M059J (cell line): ENCODE measurements around the gene SMARCC2. TPM values are rescaled to one million over a fixed set of nuclear protein-coding genes. Genes with fewer than 3 reads are reported as not detected.
A peak's percentile ranks its signal among the peaks of the same experiment; 100 is the strongest.

Source experiments
- DNase-seq: peaks from one replicate; pipeline ENCODE4 v3.0.0-alpha.2; 2012; ENCODE audit warnings: low read depth
- total RNA-seq: library from RNA; depleted of rRNA; stranded (reverse); fragments of >200 nt; shearing (Covaris generic); gene quantifications from 2 replicates; pipeline ENCODE4 v1.2.3, GENCODE V29; 2014; rRNA removed

The SMARCC2 gene
- total RNA-seq, 1 experiment from 2014 or later = 34.5 TPM

DNA sequence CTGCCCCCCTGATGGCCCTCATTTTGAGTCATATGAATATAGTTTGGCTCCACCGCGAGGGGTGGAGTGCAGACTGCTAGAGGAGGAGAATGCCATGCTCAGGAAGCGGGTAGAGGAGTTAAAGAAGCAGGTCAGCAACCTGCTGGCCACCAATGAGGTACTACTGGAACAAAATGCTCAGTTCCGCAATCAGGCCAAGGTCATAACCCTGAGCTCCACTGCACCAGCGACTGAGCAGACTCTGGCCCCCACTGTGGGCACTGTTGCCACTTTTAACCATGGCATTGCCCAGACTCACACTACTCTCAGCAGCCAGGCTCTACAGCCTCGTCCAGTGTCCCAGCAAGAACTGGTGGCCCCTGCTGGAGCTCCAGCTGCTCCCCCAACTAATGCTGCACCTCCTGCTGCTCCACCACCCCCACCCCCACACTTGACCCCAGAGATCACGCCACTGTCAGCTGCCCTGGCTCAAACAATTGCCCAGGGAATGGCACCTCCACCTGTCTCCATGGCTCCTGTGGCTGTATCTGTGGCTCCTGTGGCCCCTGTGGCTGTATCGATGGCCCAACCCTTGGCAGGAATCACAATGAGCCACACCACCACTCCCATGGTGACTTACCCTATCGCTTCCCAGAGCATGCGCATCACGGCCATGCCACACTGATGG is 67.9 kb downstream of the SMARCC2 start:
- no peak for DNase-seq

DNA sequence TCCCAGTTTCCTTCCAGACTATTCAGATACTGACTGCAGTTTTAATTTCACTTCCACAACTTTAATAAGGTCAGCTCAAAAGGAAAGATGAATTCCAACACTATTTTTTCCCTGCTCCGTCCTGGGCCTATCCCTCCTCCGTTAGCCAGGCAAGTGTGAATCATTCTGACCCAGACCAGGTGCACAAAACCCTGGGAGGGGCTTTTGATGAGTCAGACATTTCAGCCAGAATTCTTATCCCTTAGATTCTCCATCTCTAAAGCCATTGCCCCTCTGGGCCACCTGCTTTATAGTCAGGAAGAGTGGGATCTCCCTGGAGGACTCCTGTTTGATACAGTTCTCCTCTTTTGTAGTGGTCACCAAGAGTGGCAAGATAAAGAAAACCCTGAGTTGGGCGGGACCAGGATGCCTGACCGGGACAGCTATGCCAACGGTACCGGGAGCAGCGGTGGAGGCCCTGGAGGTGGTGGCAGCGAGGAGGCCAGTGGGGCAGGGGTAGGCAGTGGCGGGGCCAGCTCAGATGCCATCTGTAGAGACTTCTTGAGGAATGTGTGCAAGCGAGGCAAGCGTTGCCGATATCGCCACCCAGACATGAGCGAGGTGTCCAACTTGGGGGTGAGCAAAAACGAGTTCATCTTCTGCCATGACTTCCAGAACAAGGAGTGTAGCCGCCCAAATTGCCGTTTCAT is 69.0 kb downstream of the SMARCC2 start:
- peak; percentile 59 for DNase-seq

DNA sequence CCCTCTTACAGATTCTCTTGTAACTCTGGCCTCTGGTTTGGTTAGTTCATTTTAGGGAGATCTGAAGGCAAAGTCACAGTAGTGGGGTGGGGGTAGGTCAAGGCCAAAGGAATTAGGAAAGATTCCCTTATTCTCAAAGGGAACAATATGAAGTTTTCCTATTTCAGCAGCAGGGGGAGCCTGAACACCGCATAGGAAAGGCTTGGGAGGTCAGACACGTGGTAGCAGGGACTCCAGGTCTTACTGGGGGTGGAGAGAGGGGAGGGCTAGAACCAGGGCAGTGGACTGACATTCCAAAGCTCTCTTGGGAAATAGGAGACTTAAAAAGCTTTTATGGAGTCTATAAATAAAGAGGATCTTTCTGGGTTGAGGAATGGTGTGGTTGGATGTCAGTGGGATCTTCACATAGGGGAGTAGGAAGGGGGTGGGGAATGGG is 69.9 kb downstream of the SMARCC2 start:
- DNase-seq = peak; percentile 89

DNA sequence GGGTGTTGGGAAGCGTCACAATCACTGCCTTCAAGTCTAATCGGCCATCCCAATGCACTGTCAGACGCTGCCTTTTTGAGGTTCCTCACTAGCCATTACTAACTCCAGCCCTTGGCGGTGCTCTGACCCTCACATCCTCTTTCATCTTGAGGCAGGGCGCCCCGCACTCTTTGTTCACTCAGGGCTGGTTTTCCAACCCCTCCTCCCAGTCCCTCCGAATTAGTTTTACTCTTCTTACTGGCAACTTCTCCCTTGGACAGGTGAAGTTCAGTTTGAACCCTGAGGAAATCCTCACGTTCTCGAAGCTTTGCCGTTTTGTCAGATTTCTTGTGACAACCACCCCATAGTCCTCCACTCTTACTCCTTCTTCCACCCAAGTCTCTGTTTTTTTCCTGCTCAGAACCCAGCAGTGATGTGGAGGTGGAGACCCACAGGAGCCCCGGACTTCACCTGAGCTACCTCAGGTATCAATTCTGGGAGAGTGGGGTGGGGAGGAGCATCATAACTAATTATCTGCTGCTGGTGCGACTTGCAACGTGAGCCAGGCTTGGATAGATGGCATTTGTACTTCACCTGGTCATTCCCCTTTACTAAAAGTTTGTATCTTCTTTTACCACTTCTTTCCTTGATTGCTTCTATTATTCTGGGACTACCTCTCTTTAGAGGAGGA is 70.5 kb downstream of the SMARCC2 start:
- no peak for DNase-seq

DNA sequence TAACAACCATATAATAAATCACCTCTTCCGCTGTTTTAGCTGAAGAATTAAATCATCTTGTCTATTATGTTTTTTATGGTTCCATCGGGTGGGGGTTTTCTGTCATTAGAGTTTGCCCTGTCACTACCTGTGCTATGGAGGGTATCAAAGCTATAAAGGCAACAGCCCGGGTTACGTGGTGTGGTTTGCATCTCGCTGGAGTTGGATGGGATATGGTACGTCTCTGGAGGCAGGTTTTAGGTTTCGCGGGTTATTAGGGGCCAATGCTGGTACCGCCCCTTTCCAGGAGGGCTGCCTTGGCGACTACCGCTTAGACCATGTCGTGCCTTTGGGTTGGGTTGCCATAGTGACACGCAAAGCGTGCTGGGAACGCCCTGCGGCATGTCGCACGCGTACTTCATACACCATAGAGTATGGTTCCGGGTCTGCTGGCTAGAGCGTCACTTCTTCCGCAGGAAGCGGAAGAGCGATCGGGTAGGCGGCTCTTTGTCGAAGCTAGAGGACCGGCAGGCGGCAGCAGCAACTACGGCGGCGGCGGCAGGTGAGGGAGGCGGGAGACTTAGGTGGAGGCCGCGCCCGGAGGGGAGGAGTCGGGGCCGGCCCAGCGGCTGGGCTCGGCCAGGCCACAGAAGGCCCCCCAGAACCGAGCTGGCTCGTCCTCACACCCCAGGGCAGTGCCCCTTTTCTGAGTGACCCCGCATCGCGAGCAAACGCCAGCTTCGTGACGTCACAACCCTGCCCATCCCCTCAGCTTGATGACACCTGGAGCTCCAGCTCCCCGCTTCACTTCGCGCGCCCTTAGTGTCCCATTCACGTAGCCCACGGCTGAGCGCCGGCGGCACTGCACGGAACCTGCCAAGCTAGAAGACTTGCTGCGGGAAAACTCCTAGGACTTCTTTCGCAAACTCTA is 71.2 kb downstream of the SMARCC2 start, which contains the start of gene ZC3H10:
Gene ZC3H10, plus strand, starts transcription at position 489 of the 910 bp plus-strand sequence. CDS start 2,297 bp downstream, outside the sequence.
- peak; percentile 98 for DNase-seq

DNA sequence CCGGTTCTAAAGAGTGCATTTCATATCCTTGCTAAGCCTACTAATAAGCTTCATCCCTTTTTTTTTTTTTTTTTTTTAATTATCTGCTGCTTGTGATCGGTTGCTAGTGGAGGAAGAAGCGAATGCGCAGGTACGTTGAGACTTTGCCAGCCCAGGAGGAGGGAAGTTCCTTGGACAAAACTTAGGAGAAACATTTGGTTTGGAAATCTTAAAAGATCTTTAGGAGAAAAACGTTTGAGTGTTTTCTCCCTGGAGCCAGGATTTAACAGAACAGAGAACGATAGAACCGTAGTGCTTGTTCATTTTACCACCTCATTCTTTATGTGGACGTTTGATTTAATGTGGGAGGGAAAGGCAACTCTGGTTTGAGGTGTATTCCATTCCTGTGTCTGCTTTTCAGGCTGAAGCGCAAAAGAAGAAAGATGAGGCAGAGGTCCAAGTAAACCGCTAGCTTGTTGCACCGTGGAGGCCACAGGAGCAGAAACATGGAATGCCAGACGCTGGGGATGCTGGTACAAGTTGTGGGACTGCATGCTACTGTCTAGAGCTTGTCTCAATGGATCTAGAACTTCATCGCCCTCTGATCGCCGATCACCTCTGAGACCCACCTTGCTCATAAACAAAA is 72.1 kb downstream of the SMARCC2 start:
- DNase-seq = peak; percentile 25

DNA sequence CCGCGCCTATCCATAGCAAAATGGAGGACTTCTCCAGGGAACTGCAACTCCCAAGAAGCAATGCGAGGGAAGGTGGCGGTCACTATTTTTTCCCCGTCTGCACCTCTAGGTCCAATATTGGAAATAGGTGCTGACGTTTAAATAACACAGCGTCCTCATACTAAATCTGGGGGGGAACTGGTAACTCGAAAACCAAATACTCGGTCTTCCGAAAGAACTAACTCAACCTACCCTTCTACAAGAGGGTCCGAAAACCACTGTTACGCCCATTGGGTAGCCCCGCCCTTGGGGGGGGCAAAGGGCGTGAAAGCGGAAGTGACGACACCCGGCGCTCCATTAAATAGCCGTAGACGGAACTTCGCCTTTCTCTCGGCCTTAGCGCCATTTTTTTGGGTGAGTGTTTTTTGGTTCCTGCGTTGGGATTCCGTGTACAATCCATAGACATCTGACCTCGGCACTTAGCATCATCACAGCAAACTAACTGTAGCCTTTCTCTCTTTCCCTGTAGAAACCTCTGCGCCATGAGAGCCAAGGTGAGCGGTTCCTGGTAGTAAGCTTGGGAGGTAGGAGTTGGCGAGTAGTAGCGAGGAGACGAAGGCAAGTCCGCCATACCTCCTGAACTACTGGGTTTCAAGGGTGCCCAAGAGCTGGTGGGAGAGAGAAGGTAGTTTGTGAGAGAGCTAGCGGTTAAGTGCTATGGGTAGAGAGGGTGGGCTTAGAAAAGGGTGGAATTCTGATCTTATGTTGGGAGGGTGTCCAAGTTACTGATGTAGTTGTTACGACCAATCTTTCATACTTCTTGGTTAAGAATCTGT is 72.8 kb downstream of the SMARCC2 start, which contains the start of gene RPL41:
Gene RPL41, plus strand, starts transcription at position 367 of the 815 bp plus-strand sequence.
- peak; percentile 91 for DNase-seq

DNA sequence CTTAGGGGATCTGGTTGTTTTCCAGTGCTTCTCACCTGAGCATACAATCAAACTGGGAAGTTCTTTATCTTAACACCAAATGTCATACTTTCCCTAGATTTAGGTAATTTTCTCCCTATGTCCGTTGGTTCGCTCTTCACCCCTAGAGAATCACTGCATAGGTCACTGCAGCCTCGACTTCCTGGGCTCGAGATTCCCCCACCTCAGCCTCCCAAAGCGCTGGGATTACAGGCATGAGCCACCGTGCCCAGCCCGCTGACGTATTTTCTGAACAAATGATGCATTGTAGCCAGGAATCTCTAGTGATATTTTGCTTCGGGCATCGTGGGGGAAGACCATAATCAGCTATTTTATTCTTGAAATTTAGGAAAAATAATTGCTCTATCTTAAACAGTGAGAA is 74.0 kb downstream of the SMARCC2 start:
- peak; percentile 41 for DNase-seq

DNA sequence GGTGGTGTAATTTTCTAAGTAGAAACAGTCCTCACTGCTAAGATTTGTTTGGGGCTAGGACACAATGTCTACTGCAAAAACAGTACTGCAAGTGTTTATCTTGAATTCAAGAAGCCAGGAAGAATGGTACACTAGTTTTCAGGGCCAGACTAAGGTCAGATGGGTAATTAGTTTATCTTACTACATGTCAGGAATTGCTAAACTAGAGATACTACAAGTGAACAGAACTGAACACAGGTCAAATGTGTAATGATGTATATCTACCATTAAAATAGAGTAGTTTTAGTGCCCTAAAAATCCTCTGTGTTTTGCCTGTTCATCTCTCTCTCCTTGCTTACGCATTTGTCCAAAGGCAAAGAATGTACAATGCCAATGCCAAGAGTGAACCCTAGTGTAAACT is 75.2 kb downstream of the SMARCC2 start:
- no peak for DNase-seq

Other genes with a start within 250 kb of the SMARCC2 start
- gene PMEL, start 223.4 kb downstream of the SMARCC2 start, total RNA-seq = 0.54 and 0.69 TPM in 2 replicates
- gene CDK2, start 222.7 kb downstream of the SMARCC2 start, total RNA-seq = 112 and 148 TPM in 2 replicates
- 58.1 and 71.3 TPM in 2 replicates for gene RAB5B, start 215.4 kb downstream of the SMARCC2 start, total RNA-seq
- 9.7 and 17.0 TPM in 2 replicates for gene SUOX, start 192.2 kb downstream of the SMARCC2 start, total RNA-seq
- 0.57 and 1.2 TPM in 2 replicates for gene IKZF4, start 168.4 kb downstream of the SMARCC2 start, total RNA-seq
- gene RPS26, start 147.6 kb downstream of the SMARCC2 start, total RNA-seq = 1,969 and 2,525 TPM in 2 replicates
- gene ERBB3, start 109.3 kb downstream of the SMARCC2 start, total RNA-seq = 0.37 TPM in 1 of 2 replicates, not detected in the other
- gene PA2G4, start 84.9 kb downstream of the SMARCC2 start, total RNA-seq = 134 and 184 TPM in 2 replicates
- gene RPL41, start 72.8 kb downstream of the SMARCC2 start, total RNA-seq = 2,885 and 2,938 TPM in 2 replicates
- 1.4 and 2.1 TPM in 2 replicates for gene ZC3H10, start 71.2 kb downstream of the SMARCC2 start, total RNA-seq
- gene ESYT1, start 61.2 kb downstream of the SMARCC2 start, total RNA-seq = 86.5 and 117 TPM in 2 replicates
- 84.5 and 88.7 TPM in 2 replicates for gene MYL6B, start 36.9 kb downstream of the SMARCC2 start, total RNA-seq
- 2,913 and 3,348 TPM in 2 replicates for gene MYL6, start 31.1 kb downstream of the SMARCC2 start, total RNA-seq
- gene RNF41, start 32.4 kb upstream of the SMARCC2 start, total RNA-seq = 42.8 and 54.9 TPM in 2 replicates
- 64.4 and 73.3 TPM in 2 replicates for gene NABP2, start 34.9 kb upstream of the SMARCC2 start, total RNA-seq
- not detected in 2 replicates for gene SLC39A5, start 40.6 kb upstream of the SMARCC2 start, total RNA-seq
- 15.8 and 19.2 TPM in 2 replicates for gene ANKRD52, start 68.9 kb upstream of the SMARCC2 start, total RNA-seq
- gene COQ10A, start 77.5 kb upstream of the SMARCC2 start, total RNA-seq = 15.4 and 17.1 TPM in 2 replicates
- 120 and 153 TPM in 2 replicates for gene CS, start 110.8 kb upstream of the SMARCC2 start, total RNA-seq
- gene CNPY2, start 126.5 kb upstream of the SMARCC2 start, total RNA-seq = 182 and 223 TPM in 2 replicates
- gene PAN2, start 144.5 kb upstream of the SMARCC2 start, total RNA-seq = 5.1 and 10.2 TPM in 2 replicates
- not detected in 2 replicates for gene IL23A, start 149.4 kb upstream of the SMARCC2 start, total RNA-seq
- 354 and 382 TPM in 2 replicates for gene STAT2, start 170.6 kb upstream of the SMARCC2 start, total RNA-seq
- not detected in 2 replicates for gene APOF, start 173.4 kb upstream of the SMARCC2 start, total RNA-seq